Lower lobe of right lung (tissue), 2 donors: ENCODE results near the gene NOTCH1. TPM values are rescaled to one million over a fixed set of nuclear protein-coding genes. Genes with fewer than 3 reads are reported as not detected.
A peak's percentile ranks its signal among the peaks of the same experiment; 100 is the strongest.

Experiments
- ATAC-seq, 2 donors: fragments of 200-7000 bp; cut with Tn5 transposase; one replicate each; pipeline ENCODE4 v1.9.1; 2020 to 2022; ENCODE audit warnings: mild to moderate bottlenecking in 2 of 2, moderate library complexity in 2 of 2
- DNase-seq: peaks from one replicate; pipeline ENCODE4 v3.0.0-alpha.2; 2020
- H3K27ac ChIP-seq: fragments of 200-600 bp; one replicate; pipeline ENCODE4 v1.8.0; 2022
- H3K27me3 ChIP-seq: fragments of 200-600 bp; one replicate; pipeline ENCODE4 v1.8.0; 2022; ENCODE audit warnings: low read depth
- H3K36me3 ChIP-seq: fragments of 200-600 bp; one replicate; pipeline ENCODE4 v1.8.0; 2022; ENCODE audit warnings: mild to moderate bottlenecking
- H3K4me1 ChIP-seq: fragments of 200-600 bp; one replicate; pipeline ENCODE4 v1.8.0; 2022
- H3K4me3 ChIP-seq: fragments of 200-600 bp; one replicate; pipeline ENCODE4 v1.8.0; 2022; ENCODE audit warnings: mild to moderate bottlenecking
- H3K9me3 ChIP-seq: fragments of 200-600 bp; one replicate; pipeline ENCODE4 v1.8.0; 2022
- intact Hi-C: fragments of 100-400 bp; cut with DNase I; formaldehyde crosslinking; loops from one replicate; pipeline ENCODE4 v1.11.0; 2022
- total RNA-seq: library from RNA; stranded (reverse); fragmentation: NEBNext Ultra II Directional; extraction: Animal tissue kit (Norgen Biotek cat#: 25700); gene quantifications from one replicate; pipeline ENCODE4 v1.2.1, GENCODE V29; 2021
- TF ChIP-seq, protein P1 (sequence below): fragments of 200-600 bp; IDR thresholded peaks from one replicate; pipeline ENCODE4 v1.8.0; 2022; ENCODE audit warnings: antibody characterized with exemption, mild to moderate bottlenecking
- donor health status: DM: no; HTN: yes; CAD: no; lungs with severe emphysema.

NOTCH1 gene
- total RNA-seq, 1 donor from 2014 or later = 91.4 TPM

DNA sequence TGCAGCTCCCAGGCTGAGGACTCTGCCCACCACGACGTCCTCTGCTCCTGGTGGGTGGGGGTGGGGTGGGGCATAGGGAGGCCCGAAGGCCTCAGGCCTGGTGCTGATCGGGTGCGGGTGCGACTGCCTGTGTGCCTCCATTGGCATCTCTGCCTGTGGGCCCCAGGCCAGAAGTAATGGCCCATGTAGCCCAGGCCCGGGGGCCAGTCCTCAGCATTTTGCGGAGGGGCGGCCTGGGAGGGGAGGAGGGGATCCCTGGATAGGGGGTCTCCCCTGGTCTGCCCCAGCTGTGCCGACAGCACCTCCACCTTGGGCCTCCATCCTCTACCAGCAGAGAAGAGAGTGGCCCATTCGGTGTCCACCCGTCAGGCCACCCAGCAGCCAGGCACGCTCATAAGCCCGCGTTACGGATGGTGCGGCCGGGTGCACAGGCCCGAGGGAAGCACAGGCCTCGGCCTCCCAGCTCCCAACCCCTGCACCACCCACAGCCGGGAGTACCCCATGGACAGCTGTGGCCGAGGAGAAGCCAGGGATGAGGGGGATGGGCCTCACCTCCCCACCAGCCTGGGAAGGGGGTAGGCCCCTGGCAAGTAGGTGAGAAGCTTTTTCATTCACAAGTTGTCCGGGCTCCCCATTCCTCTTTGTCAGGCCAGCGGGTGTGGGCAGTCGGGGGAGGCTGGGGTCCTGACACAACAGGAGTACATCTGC, 1.8 kb upstream of the NOTCH1 start:
- no peaks in the 10 kb centered on the region for H3K9me3 ChIP-seq
- H3K4me1 ChIP-seq = peaks cover 62% of the 10 kb centered on the region
- H3K36me3 ChIP-seq = peaks cover 13% of the 10 kb centered on the region
- intact Hi-C loops = no loop called here
- peak overlapping the region; percentile 97 for H3K27ac ChIP-seq
- TF ChIP-seq, protein P1, sequence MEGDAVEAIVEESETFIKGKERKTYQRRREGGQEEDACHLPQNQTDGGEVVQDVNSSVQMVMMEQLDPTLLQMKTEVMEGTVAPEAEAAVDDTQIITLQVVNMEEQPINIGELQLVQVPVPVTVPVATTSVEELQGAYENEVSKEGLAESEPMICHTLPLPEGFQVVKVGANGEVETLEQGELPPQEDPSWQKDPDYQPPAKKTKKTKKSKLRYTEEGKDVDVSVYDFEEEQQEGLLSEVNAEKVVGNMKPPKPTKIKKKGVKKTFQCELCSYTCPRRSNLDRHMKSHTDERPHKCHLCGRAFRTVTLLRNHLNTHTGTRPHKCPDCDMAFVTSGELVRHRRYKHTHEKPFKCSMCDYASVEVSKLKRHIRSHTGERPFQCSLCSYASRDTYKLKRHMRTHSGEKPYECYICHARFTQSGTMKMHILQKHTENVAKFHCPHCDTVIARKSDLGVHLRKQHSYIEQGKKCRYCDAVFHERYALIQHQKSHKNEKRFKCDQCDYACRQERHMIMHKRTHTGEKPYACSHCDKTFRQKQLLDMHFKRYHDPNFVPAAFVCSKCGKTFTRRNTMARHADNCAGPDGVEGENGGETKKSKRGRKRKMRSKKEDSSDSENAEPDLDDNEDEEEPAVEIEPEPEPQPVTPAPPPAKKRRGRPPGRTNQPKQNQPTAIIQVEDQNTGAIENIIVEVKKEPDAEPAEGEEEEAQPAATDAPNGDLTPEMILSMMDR = no peak
- no peaks in the 10 kb centered on the region for H3K27me3 ChIP-seq
- DNase-seq (no peak), ATAC-seq (no peak)
- peak overlapping the region; percentile 69 for H3K4me3 ChIP-seq

DNA sequence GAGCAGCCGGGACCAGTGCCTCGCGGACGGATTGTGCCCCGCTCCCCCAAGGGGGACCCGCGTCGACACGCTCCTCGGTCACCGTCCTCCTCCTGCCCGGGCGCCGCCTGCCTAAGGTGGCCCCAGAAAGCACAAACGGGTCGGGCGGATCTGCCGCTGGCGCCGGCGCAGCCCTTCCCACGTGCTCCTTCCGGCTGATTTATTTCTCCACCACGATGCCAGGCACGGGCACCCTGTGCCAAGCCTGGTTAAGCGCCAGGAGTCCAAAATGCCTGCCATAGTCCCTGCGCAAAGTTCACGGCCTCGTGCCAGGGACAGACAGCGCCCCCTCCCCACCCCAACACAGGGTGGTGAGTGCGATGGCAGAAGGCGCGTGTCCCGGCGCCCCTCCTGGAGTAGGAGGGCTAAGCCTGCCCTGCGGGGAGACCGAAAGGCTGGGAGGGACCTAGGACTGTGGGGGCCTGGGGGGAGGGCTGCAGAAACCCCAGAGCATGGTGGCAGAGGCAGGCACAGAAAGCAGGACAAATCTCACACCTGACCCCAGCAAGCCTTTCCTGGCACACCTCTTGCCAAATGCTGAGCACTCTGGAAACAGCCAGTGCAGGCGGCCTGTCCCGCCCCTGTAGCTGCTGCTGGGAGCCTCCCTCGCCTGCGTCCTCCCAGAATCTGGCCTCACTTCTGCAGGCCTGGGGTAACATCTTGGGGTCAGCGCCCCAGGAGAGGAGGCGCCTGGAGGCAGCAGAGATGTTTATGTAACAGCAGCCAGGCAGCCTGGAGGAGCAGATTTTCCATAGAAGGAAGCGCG, 1.1 kb upstream of the NOTCH1 start:
- Histone ChIP-seq H3K4me1 (peaks cover 61% of the 10 kb centered on the region), H3K36me3 (peaks cover 18% of the 10 kb centered on the region), H3K27ac (peak overlapping the region; percentile 97), H3K4me3 (peak overlapping the region; percentile 69), H3K27me3 (no peaks in the 10 kb centered on the region), H3K9me3 (no peaks in the 10 kb centered on the region)
- ATAC-seq (peak; percentile 64 to 66), DNase-seq (peak; percentile 81)
- intact Hi-C loops = no loop called here
- TF ChIP-seq, protein P1 = no peak

DNA sequence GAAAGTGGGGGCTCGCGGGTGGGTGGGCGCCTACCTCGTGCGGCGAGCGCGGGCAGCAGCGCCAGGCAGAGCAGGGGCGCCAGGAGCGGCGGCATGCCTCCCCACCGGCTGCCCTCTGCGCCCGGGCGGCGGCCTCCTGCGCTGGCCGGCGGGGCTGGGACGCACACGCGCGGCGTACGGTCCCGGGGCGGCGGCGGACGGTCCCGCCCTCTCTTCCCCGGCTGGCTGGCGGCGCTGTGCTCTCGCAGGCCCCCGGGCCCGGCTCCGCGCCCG, 220 bp downstream of the NOTCH1 start:
- no peak for ATAC-seq
- Histone ChIP-seq H3K27ac (peak overlapping the region; percentile 90), H3K36me3 (peaks cover 29% of the 10 kb centered on the region), H3K27me3 (no peaks in the 10 kb centered on the region), H3K9me3 (no peaks in the 10 kb centered on the region), H3K4me3 (peak overlapping the region; percentile 89), H3K4me1 (peaks cover 61% of the 10 kb centered on the region)
- DNase-seq = no peak
- TF ChIP-seq, protein P1 = no peak
- intact Hi-C loops = no loop called here

DNA sequence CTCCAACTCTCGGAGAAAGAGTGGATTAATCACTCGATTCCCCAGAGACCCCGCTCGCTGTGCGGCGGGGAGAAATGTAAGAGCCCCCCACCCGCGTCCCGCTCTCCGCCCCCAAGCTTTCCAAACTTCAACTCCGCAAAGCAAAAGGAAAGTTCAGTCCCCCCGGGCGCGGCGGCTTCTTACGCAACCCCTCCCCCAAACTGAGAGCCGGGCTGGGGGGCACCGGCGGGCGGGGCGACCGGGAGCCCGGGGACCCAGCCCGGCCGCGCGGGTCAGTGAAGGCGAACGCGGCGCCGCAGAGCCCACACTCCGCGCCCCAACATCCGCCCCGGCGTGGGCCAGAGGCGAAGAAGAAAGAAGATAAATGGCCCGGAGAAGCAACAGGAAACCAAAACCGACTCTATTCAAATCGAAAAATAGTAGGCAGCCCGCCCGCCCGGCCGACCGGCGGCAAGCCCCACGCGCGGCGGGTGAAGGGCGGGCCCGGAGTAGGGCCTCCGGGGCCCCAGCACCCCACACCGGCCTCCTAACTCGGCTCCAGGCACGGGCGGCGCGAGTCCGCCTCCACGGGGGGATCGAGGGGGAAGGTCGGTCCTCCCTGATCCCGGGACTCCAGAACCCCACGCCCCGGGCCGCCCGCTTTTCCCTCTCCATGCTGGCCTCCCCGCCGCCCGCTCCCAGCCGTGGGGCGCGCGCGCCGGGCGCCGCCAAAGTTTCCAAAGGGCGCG, 720 bp downstream of the NOTCH1 start:
- H3K27me3 ChIP-seq = no peaks in the 10 kb centered on the region
- no peaks in the 10 kb centered on the region for H3K9me3 ChIP-seq
- H3K36me3 ChIP-seq = peaks cover 29% of the 10 kb centered on the region
- peak overlapping the region; percentile 90 for H3K27ac ChIP-seq
- peaks cover 61% of the 10 kb centered on the region for H3K4me1 ChIP-seq
- TF ChIP-seq, protein P1 = no peak
- peak overlapping the region; percentile 89 for H3K4me3 ChIP-seq
- ATAC-seq (peak in 1 of 2 donors; percentile 4), DNase-seq (no peak)
- intact Hi-C loops = no loop called here

DNA sequence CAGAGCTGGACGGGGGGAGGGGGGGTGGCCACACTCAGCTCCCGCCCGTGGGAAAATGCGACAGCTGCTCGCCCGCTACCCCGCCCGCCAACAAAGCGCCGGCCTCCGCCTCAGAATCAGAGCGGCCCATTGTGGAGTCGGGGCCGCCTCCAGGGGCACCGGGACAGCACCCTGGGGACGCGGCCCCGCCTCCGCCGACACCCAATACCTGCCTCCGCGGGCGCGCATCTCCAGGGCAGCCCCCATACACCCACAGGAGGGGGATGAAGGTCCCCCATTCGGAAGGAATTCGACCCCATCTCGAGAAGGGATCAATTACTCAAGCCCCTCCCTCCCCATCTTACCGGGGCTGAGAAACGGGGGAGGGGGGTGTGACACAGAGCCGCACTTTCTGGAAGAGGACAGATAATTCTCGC, 1.3 kb downstream of the NOTCH1 start:
- Histone ChIP-seq H3K4me1 (peaks cover 65% of the 10 kb centered on the region), H3K9me3 (no peaks in the 10 kb centered on the region), H3K4me3 (peak overlapping the region; percentile 89), H3K27ac (peak overlapping the region; percentile 90), H3K36me3 (peaks cover 29% of the 10 kb centered on the region), H3K27me3 (no peaks in the 10 kb centered on the region)
- TF ChIP-seq, protein P1 = no peak
- intact Hi-C loops = no loop called here
- ATAC-seq (peak; percentile 1 to 25), DNase-seq (peak; percentile 84)
